ENCODE results near the gene ZNF77. TPM values are rescaled to one million over a fixed set of nuclear protein-coding genes. Genes with fewer than 3 reads are reported as not detected.

Gene ZNF77
- total and polyA plus RNA-seq, 9 donors, result 3.0 to 7.4 (median 5.2) TPM

- TF ChIP-seq EP300 (IDR thresholded peaks at IDR 0.05) (no peak), POLR2A (IDR thresholded peaks at IDR 0.05) (no peak), CTCF (IDR thresholded peaks at IDR 0.05) (no peak)
- no peaks in the 10 kb centered on the region for H3K36me3 ChIP-seq
- no peak overlapping the region for H3K4me3 ChIP-seq
- no peaks in the 10 kb centered on the region for H3K9me3 ChIP-seq
- H3K27ac ChIP-seq, result no peak overlapping the region
- intact Hi-C loops (cut with DNase I), result loop anchor here in 1 of 4 donors (5.0 kb wide), 1 partner anchor 996 kb away; no protein-coding TSS in a partner anchor
- 32 to 53% (median 36%) methylated on average over 5 of the region's 5 CpGs for WGBS, 3 donors
- DNase-seq, result no peak
- no peaks in the 10 kb centered on the region for H3K27me3 ChIP-seq
- H3K4me1 ChIP-seq (ENCODE audit: insufficient read depth), result peaks cover 3% of the 10 kb centered on the region
Measured at GRCh38 chr19:2922987-2923386, 21.8 kb downstream of the ZNF77 start.

- no peak overlapping the region for H3K27ac ChIP-seq
- no peaks in the 10 kb centered on the region for H3K27me3 ChIP-seq
- intact Hi-C loops (cut with DNase I), result no loop called here
- TF ChIP-seq CTCF (IDR thresholded peaks at IDR 0.05), result no peak
- no peaks in the 10 kb centered on the region for H3K9me3 ChIP-seq
- 88 to 93% (median 92%) methylated on average over 16 of the region's 16 CpGs for WGBS, 3 donors
- no peak for DNase-seq
- no peaks in the 10 kb centered on the region for H3K36me3 ChIP-seq
- H3K4me1 ChIP-seq (ENCODE audit: insufficient read depth), result peaks cover 1% of the 10 kb centered on the region
- no peak overlapping the region for H3K4me3 ChIP-seq
Measured at GRCh38 chr19:2917275-2918184, 27.2 kb downstream of the ZNF77 start.

- Histone ChIP-seq H3K27ac (no peak overlapping the region), H3K36me3 (no peaks in the 10 kb centered on the region), H3K4me3 (no peak overlapping the region), H3K27me3 (no peaks in the 10 kb centered on the region), H3K9me3 (no peaks in the 10 kb centered on the region), H3K4me1 (ENCODE audit: insufficient read depth) (no peaks in the 10 kb centered on the region)
- TF ChIP-seq EP300 (IDR thresholded peaks at IDR 0.05) (no peak), POLR2A (IDR thresholded peaks at IDR 0.05) (no peak), CTCF (IDR thresholded peaks at IDR 0.05) (no peak)
- 92 to 97% (median 94%) methylated on average over 5 of the region's 5 CpGs for WGBS, 3 donors
- intact Hi-C loops (cut with DNase I), result no loop called here
- no peak for DNase-seq
Measured at GRCh38 chr19:2912306-2912705, 32.5 kb downstream of the ZNF77 start.

- peaks cover 4% of the 10 kb centered on the region for H3K4me1 ChIP-seq (ENCODE audit: insufficient read depth)
- intact Hi-C loops (cut with DNase I), result no loop called here
- 89 to 91% (median 90%) methylated on average over 20 of the region's 20 CpGs for WGBS, 3 donors
- no peaks in the 10 kb centered on the region for H3K27me3 ChIP-seq
- H3K36me3 ChIP-seq, result no peaks in the 10 kb centered on the region
- TF ChIP-seq POLR2A (IDR thresholded peaks at IDR 0.05) (no peak), EP300 (IDR thresholded peaks at IDR 0.05) (no peak), CTCF (IDR thresholded peaks at IDR 0.05) (no peak)
- DNase-seq, result no peak
- no peaks in the 10 kb centered on the region for H3K9me3 ChIP-seq
- no peak overlapping the region for H3K27ac ChIP-seq
- no peak overlapping the region for H3K4me3 ChIP-seq
Measured at GRCh38 chr19:2906631-2907195, 38.1 kb downstream of the ZNF77 start.

Measured in ovary (tissue), 9 donors.